ENCODE results near the gene NDUFB4.

DNA sequence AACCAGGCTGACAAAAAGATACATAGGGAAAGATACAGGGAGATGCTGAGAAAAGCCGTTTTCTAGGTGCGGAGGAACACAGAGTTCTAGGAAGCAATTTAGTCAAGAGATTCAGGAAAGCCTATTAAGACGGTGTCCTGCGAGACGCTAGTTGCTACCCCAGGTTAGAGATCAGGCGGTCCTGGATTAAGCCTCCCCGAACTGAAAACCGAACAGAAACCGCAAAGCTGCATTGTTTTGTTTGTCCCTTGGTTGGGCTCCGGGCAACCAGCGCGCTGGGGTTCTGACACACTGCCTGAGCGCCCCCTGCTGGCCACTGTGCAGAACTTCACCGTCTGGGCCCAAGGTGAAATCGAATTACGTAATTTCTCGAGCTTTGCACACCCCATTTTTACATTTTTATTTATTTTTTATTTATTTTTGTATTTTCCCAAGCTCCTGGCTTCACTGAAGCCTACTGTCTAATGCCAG lies 37.3 kb upstream of the NDUFB4 start:
- TF ChIP-seq POLR2A (IDR thresholded peaks at IDR 0.05) (peak in 1 of 2 donors; percentile 29), CTCF (IDR thresholded peaks at IDR 0.05) (peak; percentile 97), POLR2AphosphoS5 (IDR thresholded peaks at IDR 0.05) (peak in 2 of 3 donors; percentile 46 to 65)
